VCaP (cell line): ENCODE results near the gene XPA.

ENCODE experiments used
- H3K27ac ChIP-seq: fragments of 450-650 bp; 2 replicates; pipeline ENCODE4 v1.5.1; 2017
- CTCF ChIP-seq: fragments of 450-650 bp; conservative IDR thresholded peaks from 2 replicates; pipeline ENCODE4 v1.5.1; 2017; ENCODE audit warnings: mild to moderate bottlenecking, moderate library complexity

Gene XPA

GRCh38 chr9:97630591-97630990 is 66.5 kb downstream of the XPA start:
- TF ChIP-seq CTCF, result no peak
- H3K27ac ChIP-seq, result peak overlapping the region; percentile 96

- no peak overlapping the region for H3K27ac ChIP-seq
- TF ChIP-seq CTCF, result no peak
These were observed 68.0 kb downstream of the XPA start for GRCh38 chr9:97629156-97629555.

- no peak for TF ChIP-seq CTCF
- no peak overlapping the region for H3K27ac ChIP-seq
These were observed 68.5 kb downstream of the XPA start for GRCh38 chr9:97628668-97629067.

- no peak for TF ChIP-seq CTCF
- H3K27ac ChIP-seq, result no peak overlapping the region
These were observed 69.5 kb downstream of the XPA start for GRCh38 chr9:97627624-97628023.

- no peak overlapping the region for H3K27ac ChIP-seq
- no peak for TF ChIP-seq CTCF
These were observed 71.5 kb downstream of the XPA start for GRCh38 chr9:97625620-97626019.
